ENCODE measurements around the gene DTWD1. TPM values are rescaled to one million over a fixed set of nuclear protein-coding genes. Genes with fewer than 3 reads are reported as not detected.

The DTWD1 gene
- polyA plus RNA-seq, 3 donors: 8.3 to 11.8 (median 10.2) TPM

DNA sequence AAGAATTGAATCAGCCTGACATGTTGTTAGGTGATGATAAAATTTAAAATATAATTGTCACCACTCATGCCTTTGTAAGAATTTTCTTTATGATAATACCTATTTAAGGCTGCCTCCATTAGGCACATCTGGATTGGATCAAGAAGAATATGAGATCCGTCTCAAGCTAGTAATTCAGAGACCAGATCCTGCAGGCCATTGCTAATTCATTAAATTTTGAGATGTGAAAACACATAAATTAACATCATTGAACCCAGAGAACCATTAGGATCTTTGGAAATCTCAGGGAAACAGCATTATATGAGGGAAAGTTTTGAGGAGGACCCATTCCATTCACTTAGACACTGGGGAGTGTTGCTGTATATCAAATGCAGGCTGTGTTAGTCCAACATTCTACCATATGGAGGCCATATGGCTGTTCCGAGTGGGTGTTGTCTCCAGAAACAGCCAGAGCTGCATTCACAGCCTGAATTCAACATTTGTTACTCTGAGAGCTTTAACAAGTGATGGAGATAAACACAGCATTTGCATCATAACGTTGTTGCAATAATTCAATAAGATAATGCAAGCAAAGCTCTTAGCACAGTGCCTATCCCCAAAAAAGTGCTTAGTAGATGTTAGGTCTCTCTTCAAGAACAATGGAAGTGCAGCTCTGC, 67.4 kb downstream of the DTWD1 start:
- Mint-ChIP-seq H3K27ac (no peak overlapping the region), H3K4me1 (peaks cover 11% of the 10 kb centered on the region), H3K36me3 (no peaks in the 10 kb centered on the region), H3K9me3 (peaks cover 0 to 2% (median 2%) of the 10 kb centered on the region in 7 donors), H3K27me3 (ENCODE audit: low read depth in 3 of 3) (peaks cover 0 to under 1% (median 0%) of the 10 kb centered on the region in 3 donors), H3K4me3 (no peak overlapping the region)
- intact Hi-C loops (cut with micrococcal nuclease): no loop called here
- Histone ChIP-seq H3K27me3 (ENCODE audit: control insufficient read depth in 2 of 2, insufficient read depth in 2 of 2, low read length in 2 of 2) (no peaks in the 10 kb centered on the region), H3K9ac (ENCODE audit: insufficient read depth, low read length, poor library complexity, severe bottlenecking) (no peak overlapping the region), H3K36me3 (replicated peaks in 1 of 2; ENCODE audit: control insufficient read depth in 1 of 2, insufficient read depth in 2 of 2, low read length in 2 of 2) (no peaks in the 10 kb centered on the region), H3K4me1 (ENCODE audit: control insufficient read depth in 1 of 2, insufficient read depth in 2 of 2, low read length in 2 of 2) (peaks cover 0 to 5% of the 10 kb centered on the region in 2 donors), H3K4me3 (replicated peaks in 1 of 3; ENCODE audit: low read depth in 2 of 3, low read length in 3 of 3) (no peak overlapping the region), H4K20me1 (ENCODE audit: insufficient read depth, low read length) (no peaks in the 10 kb centered on the region), H3K9me3 (replicated peaks in 1 of 2; ENCODE audit: control insufficient read depth in 1 of 2, insufficient read depth in 1 of 2, low read length in 2 of 2) (no peaks in the 10 kb centered on the region), H2AFZ (ENCODE audit: insufficient read depth, low read depth, low read length, poor library complexity, severe bottlenecking) (no peak overlapping the region), H3K27ac (ENCODE audit: low read depth in 1 of 2, low read length in 2 of 2) (no peak overlapping the region), H3K4me2 (replicated peaks; ENCODE audit: extremely low read depth, low read length, poor library complexity, severe bottlenecking) (no peak overlapping the region), H3K79me2 (ENCODE audit: insufficient read depth, low read length) (no peaks in the 10 kb centered on the region)
- TF ChIP-seq, protein P1, sequence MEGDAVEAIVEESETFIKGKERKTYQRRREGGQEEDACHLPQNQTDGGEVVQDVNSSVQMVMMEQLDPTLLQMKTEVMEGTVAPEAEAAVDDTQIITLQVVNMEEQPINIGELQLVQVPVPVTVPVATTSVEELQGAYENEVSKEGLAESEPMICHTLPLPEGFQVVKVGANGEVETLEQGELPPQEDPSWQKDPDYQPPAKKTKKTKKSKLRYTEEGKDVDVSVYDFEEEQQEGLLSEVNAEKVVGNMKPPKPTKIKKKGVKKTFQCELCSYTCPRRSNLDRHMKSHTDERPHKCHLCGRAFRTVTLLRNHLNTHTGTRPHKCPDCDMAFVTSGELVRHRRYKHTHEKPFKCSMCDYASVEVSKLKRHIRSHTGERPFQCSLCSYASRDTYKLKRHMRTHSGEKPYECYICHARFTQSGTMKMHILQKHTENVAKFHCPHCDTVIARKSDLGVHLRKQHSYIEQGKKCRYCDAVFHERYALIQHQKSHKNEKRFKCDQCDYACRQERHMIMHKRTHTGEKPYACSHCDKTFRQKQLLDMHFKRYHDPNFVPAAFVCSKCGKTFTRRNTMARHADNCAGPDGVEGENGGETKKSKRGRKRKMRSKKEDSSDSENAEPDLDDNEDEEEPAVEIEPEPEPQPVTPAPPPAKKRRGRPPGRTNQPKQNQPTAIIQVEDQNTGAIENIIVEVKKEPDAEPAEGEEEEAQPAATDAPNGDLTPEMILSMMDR (IDR thresholded peaks at IDR 0.05): no peak
- no peak for DNase-seq
- WGBS (ENCODE audit: insufficient coverage): 100% methylated on average over 1 of the region's 3 CpGs

DNA sequence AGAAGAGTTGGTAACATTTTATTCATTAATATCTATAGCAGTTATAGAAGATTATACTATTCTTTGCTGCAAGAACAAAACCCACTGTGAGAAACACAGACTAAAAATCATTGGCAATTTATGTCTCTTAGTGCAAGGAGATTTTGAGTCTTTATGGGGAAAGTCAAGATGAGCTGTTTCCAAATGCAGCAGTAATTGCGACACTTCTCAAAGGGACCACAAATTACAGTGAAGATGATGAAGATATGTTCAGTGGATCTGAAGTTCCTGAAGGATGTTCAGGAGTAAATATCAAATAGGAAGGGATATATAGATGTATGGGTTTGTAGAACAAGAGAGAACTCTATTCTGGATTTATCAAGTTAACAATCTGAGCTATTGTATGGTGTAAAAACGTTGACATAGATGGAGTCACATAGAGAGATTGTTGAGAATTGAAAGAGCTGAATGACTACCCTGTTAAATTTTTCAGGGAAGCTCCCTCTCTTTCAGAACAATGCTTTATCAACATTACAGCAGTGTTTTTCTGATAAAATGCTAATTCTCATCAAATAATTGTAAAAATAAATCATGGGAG, 71.8 kb downstream of the DTWD1 start:
- intact Hi-C loops (cut with micrococcal nuclease): no loop called here
- no peak overlapping the region for H3K4me3 ChIP-seq (replicated peaks in 1 of 3; ENCODE audit: low read depth in 2 of 3, low read length in 3 of 3)
- no peak overlapping the region for H3K4me2 ChIP-seq (replicated peaks; ENCODE audit: extremely low read depth, low read length, poor library complexity, severe bottlenecking)
- peaks cover 11% of the 10 kb centered on the region for H3K4me1 Mint-ChIP-seq
- no peaks in the 10 kb centered on the region for H3K27me3 ChIP-seq (ENCODE audit: control insufficient read depth in 2 of 2, insufficient read depth in 2 of 2, low read length in 2 of 2)
- H3K4me1 ChIP-seq (ENCODE audit: control insufficient read depth in 1 of 2, insufficient read depth in 2 of 2, low read length in 2 of 2): peaks cover 0 to 5% of the 10 kb centered on the region in 2 donors
- TF ChIP-seq, protein P1 (IDR thresholded peaks at IDR 0.05): no peak
- no peak overlapping the region for H3K4me3 Mint-ChIP-seq
- no peak for DNase-seq
- peaks cover 0 to 2% (median 0%) of the 10 kb centered on the region in 3 donors for H3K27me3 Mint-ChIP-seq (ENCODE audit: low read depth in 3 of 3)
- H3K36me3 Mint-ChIP-seq: peaks cover 0 to 2% of the 10 kb centered on the region in 2 donors
- no peak overlapping the region for H2AFZ ChIP-seq (ENCODE audit: insufficient read depth, low read depth, low read length, poor library complexity, severe bottlenecking)
- WGBS (ENCODE audit: insufficient coverage): 100% methylated on average over 1 of the region's 2 CpGs
- H3K79me2 ChIP-seq (ENCODE audit: insufficient read depth, low read length): no peaks in the 10 kb centered on the region
- H4K20me1 ChIP-seq (ENCODE audit: insufficient read depth, low read length): no peaks in the 10 kb centered on the region
- no peak overlapping the region for H3K27ac ChIP-seq (ENCODE audit: low read depth in 1 of 2, low read length in 2 of 2)
- H3K27ac Mint-ChIP-seq: no peak overlapping the region
- peaks cover 0 to 2% (median 0%) of the 10 kb centered on the region in 7 donors for H3K9me3 Mint-ChIP-seq
- no peak overlapping the region for H3K9ac ChIP-seq (ENCODE audit: insufficient read depth, low read length, poor library complexity, severe bottlenecking)
- no peaks in the 10 kb centered on the region for H3K9me3 ChIP-seq (replicated peaks in 1 of 2; ENCODE audit: control insufficient read depth in 1 of 2, insufficient read depth in 1 of 2, low read length in 2 of 2)
- H3K36me3 ChIP-seq (replicated peaks in 1 of 2; ENCODE audit: control insufficient read depth in 1 of 2, insufficient read depth in 2 of 2, low read length in 2 of 2): no peaks in the 10 kb centered on the region

All from CD14-positive monocyte (primary cell).